ENCODE measurements around the gene MTX3. TPM values are rescaled to one million over a fixed set of nuclear protein-coding genes. Genes with fewer than 3 reads are reported as not detected.

MTX3 gene, protein sequence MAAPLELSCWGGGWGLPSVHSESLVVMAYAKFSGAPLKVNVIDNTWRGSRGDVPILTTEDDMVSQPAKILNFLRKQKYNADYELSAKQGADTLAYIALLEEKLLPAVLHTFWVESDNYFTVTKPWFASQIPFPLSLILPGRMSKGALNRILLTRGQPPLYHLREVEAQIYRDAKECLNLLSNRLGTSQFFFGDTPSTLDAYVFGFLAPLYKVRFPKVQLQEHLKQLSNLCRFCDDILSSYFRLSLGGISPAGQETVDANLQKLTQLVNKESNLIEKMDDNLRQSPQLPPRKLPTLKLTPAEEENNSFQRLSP
- total RNA-seq, result 17.3 and 22.1 TPM in 2 replicates

DNA sequence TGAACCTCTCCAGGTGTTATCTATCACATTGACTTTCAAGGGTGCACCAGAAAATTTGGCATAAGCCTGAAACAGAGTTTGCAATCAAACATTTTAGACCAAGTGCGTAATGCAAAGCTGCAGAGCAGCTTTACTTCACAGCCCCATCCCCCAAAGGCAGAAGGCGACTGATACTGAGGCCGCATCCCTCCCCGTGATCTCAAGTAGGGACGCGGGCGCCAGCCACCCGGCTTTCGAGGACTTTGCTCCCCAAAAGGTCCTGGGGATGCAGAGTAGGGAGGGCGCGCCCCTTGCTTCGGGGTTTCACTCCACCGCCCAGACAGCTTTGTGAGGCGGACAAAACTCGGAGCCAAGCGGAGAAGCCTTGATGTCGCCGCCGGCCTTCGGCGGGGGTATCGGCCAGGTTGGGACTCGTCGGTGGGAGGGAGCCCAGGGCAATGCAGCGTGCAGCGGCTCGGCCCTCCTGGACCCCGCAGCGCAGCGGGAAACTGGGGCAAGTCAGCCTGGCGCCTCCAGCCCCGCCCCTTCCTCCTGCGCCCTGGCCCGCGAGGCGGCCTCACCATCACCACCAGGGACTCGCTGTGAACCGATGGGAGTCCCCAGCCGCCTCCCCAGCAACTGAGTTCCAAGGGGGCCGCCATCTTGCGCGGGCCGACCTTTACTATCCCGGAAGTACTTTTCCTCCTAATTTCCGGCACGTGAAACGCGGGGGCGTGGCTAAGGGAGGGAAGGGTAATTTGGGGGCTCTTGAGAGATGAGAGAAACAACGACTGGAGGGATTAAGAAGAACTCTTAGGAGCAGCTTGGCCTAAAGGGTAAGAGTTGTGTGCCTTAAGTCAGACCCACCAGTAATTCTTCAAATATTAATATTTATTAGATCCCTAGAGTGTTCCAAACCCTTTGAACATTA lies at the start of gene MTX3:
TSS of gene MTX3 (minus strand) at position 665 of the 910 bp plus-strand sequence. CDS start at position 641, 24 bp downstream.
- FAIRE-seq, result no peak
- peak within 1 kb of the TSS; percentile 88 for H3K4me3 ChIP-seq (ENCODE audit: low read depth, low read length)
- TF ChIP-seq, protein P1, sequence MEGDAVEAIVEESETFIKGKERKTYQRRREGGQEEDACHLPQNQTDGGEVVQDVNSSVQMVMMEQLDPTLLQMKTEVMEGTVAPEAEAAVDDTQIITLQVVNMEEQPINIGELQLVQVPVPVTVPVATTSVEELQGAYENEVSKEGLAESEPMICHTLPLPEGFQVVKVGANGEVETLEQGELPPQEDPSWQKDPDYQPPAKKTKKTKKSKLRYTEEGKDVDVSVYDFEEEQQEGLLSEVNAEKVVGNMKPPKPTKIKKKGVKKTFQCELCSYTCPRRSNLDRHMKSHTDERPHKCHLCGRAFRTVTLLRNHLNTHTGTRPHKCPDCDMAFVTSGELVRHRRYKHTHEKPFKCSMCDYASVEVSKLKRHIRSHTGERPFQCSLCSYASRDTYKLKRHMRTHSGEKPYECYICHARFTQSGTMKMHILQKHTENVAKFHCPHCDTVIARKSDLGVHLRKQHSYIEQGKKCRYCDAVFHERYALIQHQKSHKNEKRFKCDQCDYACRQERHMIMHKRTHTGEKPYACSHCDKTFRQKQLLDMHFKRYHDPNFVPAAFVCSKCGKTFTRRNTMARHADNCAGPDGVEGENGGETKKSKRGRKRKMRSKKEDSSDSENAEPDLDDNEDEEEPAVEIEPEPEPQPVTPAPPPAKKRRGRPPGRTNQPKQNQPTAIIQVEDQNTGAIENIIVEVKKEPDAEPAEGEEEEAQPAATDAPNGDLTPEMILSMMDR (IDR thresholded peaks at IDR 0.05; ENCODE audit: insufficient read depth, low read length, severe bottlenecking), result no peak
- no peaks in the 10 kb centered on the region for H3K36me3 ChIP-seq (ENCODE audit: control insufficient read depth, insufficient read depth, low read length)
- no peaks in the 10 kb centered on the region for H3K27me3 ChIP-seq (ENCODE audit: control insufficient read depth, insufficient read depth, low read length)
- peak; percentile 65 for DNase-seq (ENCODE audit: low read depth)

DNA sequence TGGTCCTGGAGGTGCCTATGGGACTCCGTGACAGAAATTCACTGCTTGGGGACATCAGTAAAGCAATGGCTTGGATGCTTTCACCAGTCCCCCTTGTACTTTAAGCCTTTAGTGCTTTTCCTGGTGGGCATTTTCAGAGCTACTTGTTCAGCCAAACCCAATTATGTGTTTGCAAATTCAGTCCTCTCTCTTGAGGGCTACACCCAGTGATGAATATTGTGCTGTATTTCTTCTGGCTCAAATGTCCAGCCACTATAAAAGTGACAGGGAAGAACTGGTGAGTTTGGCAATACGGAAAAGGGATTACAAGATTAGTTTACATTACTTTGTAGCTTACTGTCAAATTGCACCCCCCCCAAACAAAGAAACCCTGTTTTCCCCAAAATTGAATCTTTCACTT lies 48.6 kb upstream of the MTX3 start:
- H3K36me3 ChIP-seq (ENCODE audit: control insufficient read depth, insufficient read depth, low read length), result no peaks in the 10 kb centered on the region
- H3K4me3 ChIP-seq (ENCODE audit: low read depth, low read length), result no peak overlapping the region
- H3K27me3 ChIP-seq (ENCODE audit: control insufficient read depth, insufficient read depth, low read length), result peaks cover 18% of the 10 kb centered on the region
- FAIRE-seq, result no peak
- TF ChIP-seq, protein P1 (IDR thresholded peaks at IDR 0.05; ENCODE audit: insufficient read depth, low read length, severe bottlenecking), result no peak
- no peak for DNase-seq (ENCODE audit: low read depth)

DNA sequence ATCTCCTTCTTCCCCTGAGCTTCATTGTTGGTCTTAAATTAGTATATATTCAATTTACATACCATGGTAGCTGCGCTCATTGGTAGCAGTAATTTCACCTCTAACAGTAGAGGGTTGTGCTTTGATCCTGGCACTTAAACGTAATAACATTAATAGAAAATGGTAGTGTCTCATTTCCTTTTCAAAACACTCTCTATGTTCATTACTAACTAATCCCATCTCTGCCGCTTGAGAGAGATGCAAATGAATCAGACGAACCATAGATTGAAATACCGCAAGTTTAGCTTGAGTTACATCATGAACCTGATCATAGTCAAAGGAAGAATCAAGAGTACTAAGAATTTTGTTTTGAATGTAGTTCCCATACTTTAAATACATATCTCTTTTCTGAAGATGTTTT lies 46.3 kb upstream of the MTX3 start:
- Histone ChIP-seq H3K4me3 (ENCODE audit: low read depth, low read length) (no peak overlapping the region), H3K27me3 (ENCODE audit: control insufficient read depth, insufficient read depth, low read length) (peaks cover 26% of the 10 kb centered on the region), H3K36me3 (ENCODE audit: control insufficient read depth, insufficient read depth, low read length) (no peaks in the 10 kb centered on the region)
- no peak for DNase-seq (ENCODE audit: low read depth)
- FAIRE-seq, result no peak
- TF ChIP-seq, protein P1 (IDR thresholded peaks at IDR 0.05; ENCODE audit: insufficient read depth, low read length, severe bottlenecking), result no peak

DNA sequence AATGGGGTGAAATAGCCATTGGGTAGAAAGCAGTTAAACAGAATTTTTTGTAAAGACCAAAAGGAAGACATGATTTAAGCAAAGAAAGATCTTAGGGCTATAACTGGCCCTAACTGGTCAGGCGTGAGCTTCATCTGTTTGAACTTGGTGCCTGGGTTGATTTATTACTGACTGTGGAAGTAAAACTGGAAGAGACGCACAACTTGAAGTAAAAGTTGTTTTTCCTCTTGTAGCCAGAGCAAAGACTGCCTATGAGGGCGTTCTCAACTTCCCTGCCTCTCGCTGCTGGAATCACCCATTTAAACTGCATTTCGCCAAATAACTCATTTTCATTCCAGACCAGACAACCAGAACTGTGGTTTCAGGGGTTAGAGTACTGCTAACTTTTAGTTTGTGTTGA lies 45.6 kb upstream of the MTX3 start:
- no peak for DNase-seq (ENCODE audit: low read depth)
- TF ChIP-seq, protein P1 (IDR thresholded peaks at IDR 0.05; ENCODE audit: insufficient read depth, low read length, severe bottlenecking), result no peak
- no peak for FAIRE-seq
- H3K27me3 ChIP-seq (ENCODE audit: control insufficient read depth, insufficient read depth, low read length), result peaks cover 26% of the 10 kb centered on the region
- H3K4me3 ChIP-seq (ENCODE audit: low read depth, low read length), result no peak overlapping the region
- no peaks in the 10 kb centered on the region for H3K36me3 ChIP-seq (ENCODE audit: control insufficient read depth, insufficient read depth, low read length)

DNA sequence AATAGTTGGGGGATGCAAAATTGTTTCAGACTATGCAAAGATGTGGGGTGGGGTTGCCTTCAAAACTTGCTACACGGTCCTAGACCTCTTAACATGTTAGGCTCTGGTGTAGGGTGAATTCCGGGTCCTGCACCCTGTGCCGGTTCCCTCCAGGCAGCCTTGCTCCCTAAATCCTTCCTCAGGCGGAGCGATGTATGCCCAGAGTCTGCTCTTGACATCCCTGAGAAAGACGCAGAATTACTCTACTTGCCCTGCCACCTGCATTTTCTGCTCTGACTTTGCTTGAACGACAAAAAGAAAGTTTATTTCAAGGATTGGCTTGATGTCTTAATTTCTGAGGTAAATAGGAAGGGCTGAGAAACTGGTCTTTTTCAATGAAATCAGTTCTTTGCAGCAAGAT lies 44.8 kb upstream of the MTX3 start:
- Histone ChIP-seq H3K4me3 (ENCODE audit: low read depth, low read length) (no peak overlapping the region), H3K27me3 (ENCODE audit: control insufficient read depth, insufficient read depth, low read length) (peaks cover 28% of the 10 kb centered on the region), H3K36me3 (ENCODE audit: control insufficient read depth, insufficient read depth, low read length) (no peaks in the 10 kb centered on the region)
- FAIRE-seq (no peak), DNase-seq (ENCODE audit: low read depth) (no peak)
- TF ChIP-seq, protein P1 (IDR thresholded peaks at IDR 0.05; ENCODE audit: insufficient read depth, low read length, severe bottlenecking), result no peak

All from bronchial epithelial cell (primary cell).